Loucy (cell line): ENCODE results near the gene ANKS3.

Experiments
- CTCF ChIP-seq: fragments of 200-600 bp; sonication (generic); conservative IDR thresholded peaks from 2 replicates; pipeline ENCODE4 v1.5.1; 2014; ENCODE audit warnings: mild to moderate bottlenecking, antibody characterized with exemption, low read length
- EZH2phosphoT487 ChIP-seq: fragments of 200-600 bp; IDR thresholded peaks from 2 replicates; pipeline ENCODE4 v1.6.1; 2018; ENCODE audit warnings: antibody characterized with exemption, mild to moderate bottlenecking, moderate library complexity, borderline replicate concordance

GRCh38 chr16:4654964-4655590, 79.0 kb downstream of the ANKS3 start:
- TF ChIP-seq CTCF (no peak), EZH2phosphoT487 (no peak)
